Coronary artery (tissue), 2 donors: ENCODE data around the gene PCSK5.
"Not testable (repeated sequence)": the region's sequence is repeated elsewhere in the genome, so short reads cannot be mapped to it uniquely, and the experiment has no call there.

ENCODE experiments used
- DNase-seq: peaks from one replicate; pipeline ENCODE4 v3.0.0-alpha.2; 2017; ENCODE audit warnings: low spot score
- H3K27ac ChIP-seq, 2 donors: fragments of 200-600 bp; sonication (generic); one replicate each; pipeline ENCODE4 v1.5.1; 2016 to 2019
- H3K4me3 ChIP-seq: fragments of 200-600 bp; sonication (generic); 2 replicates; pipeline ENCODE4 v1.5.1; 2016; ENCODE audit warnings: mild to moderate bottlenecking, moderate library complexity
- TF ChIP-seq, protein P1 (sequence below): fragments of 200-600 bp; sonication (generic); IDR thresholded peaks from one replicate; pipeline ENCODE4 v1.5.1; 2019; ENCODE audit warnings: antibody characterized with exemption

PCSK5 gene

DNA sequence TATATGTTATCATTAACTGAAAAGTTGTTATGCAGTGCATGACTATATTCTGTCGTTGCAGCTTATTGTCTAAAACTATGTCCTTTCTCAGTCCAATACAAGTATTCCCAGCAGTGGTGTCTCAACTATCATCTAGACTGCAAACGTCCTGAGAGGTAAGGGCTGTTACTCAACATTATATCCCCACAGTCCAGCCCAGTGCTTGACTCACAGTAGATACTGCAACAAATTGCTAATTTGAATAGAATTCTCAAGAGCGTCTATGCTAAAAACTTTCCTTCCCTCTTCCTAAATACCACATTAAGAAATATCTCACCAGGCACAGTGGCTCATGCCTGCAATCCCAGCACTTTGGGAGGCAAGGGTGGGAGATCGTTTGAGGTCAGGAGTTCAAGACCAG, 37.7 kb upstream of the PCSK5 start:
- no peak for DNase-seq
- no peak overlapping the region for H3K27ac ChIP-seq
- TF ChIP-seq, protein P1, sequence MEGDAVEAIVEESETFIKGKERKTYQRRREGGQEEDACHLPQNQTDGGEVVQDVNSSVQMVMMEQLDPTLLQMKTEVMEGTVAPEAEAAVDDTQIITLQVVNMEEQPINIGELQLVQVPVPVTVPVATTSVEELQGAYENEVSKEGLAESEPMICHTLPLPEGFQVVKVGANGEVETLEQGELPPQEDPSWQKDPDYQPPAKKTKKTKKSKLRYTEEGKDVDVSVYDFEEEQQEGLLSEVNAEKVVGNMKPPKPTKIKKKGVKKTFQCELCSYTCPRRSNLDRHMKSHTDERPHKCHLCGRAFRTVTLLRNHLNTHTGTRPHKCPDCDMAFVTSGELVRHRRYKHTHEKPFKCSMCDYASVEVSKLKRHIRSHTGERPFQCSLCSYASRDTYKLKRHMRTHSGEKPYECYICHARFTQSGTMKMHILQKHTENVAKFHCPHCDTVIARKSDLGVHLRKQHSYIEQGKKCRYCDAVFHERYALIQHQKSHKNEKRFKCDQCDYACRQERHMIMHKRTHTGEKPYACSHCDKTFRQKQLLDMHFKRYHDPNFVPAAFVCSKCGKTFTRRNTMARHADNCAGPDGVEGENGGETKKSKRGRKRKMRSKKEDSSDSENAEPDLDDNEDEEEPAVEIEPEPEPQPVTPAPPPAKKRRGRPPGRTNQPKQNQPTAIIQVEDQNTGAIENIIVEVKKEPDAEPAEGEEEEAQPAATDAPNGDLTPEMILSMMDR: no peak
- no peak overlapping the region for H3K4me3 ChIP-seq

DNA sequence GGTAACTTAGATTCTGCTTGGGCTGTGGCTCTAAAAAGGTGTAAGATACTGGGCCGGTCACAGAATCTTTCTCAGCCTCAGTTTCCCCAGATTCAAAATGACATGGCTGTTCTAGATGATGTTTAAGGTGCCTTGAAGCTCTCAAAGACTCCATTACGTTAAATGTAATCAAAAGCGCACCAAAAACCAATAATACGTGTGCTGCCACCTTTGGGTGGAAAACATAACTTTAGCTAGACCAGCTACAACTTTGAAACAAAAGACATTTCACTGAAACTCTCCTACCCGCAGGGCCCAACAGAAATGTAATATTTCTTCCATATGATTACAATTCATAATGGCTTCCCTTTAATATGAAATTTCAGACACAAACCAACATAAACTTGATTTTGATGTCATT, 35.0 kb upstream of the PCSK5 start:
- no peak overlapping the region for H3K27ac ChIP-seq
- TF ChIP-seq, protein P1: no peak
- DNase-seq: no peak

DNA sequence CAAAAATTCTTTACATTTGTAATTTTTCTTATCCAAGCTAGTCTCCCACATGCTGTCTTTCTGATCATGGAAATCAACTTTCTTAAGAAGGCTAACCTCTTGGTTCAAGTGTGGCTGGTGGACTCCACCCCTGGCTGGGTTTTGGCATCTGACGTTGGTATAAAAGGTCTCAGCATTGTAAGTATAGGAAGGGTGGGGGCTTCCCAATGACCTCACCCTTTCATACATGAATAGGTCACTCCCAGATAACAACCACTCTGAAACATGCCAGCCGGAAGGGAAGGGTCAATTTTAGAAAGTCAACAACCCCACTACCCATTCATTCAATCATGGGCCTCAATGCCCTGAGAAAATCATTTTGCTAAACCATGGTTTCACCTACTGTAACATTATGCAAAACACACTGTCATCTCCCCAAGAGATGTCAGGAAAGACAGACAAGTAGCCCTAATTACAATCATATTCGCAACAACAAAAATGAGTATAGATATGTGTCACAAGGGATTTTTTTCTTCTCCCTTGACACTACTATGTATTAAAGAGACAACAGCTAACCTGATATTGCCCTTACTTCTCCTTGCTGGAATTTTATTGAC, 31.9 kb upstream of the PCSK5 start:
- Histone ChIP-seq H3K27ac (no peak overlapping the region), H3K4me3 (no peak overlapping the region)
- no peak for DNase-seq
- TF ChIP-seq, protein P1: no peak

More for the DNA sequence above, 35.0 kb upstream of the PCSK5 start:
- no peak overlapping the region for H3K4me3 ChIP-seq

DNA sequence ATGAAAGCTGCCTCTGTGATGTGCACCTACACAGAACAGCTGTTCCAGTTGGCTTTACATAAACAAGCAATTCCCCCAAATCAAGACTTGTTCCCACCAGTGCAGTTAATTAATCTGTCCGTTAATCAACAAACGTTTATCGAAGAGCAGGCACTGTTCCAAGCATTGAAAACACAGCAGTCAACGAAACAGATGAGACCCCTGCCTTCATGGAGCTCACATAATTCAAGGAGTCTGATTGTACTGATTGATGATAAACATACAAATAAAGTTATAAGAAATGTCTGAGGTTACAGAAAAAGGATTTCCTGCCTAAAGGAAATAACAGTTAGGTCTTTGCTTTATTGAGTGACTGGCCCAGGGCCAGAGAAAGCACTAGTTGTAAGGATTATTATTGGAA, 26.2 kb upstream of the PCSK5 start:
- DNase-seq: no peak
- Histone ChIP-seq H3K27ac (no peak overlapping the region), H3K4me3 (no peak overlapping the region)
- TF ChIP-seq, protein P1: no peak

DNA sequence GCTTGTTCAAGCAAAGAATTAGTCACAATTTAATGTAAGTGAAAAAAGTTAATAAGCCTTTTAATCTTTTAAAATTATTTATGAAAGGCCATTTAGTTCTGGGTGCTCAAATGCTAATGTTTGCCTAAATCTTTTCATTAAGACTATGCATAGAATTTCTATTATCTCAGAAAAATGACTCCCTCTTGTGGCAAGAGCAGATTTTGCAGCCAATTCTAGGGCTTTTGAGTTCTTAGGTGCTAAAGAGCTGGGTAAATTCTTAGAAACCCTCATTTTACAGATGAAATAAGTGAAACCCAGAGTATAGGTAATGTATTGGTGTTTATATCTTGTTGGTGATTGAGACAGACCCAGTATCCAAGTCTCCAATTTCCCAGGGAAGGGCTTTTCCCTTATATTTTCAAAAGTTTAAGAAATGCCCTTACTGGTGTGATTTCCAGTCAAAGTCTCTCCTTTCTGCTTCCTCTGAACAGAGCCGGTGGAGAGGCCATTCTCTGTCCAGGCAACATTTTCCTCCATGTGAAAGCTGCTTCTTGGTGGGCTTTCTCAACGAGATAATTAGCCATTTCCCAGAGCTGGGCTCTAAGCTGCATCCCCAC, 24.1 kb upstream of the PCSK5 start:
- H3K27ac ChIP-seq: no peak overlapping the region
- no peak for DNase-seq
- no peak overlapping the region for H3K4me3 ChIP-seq
- TF ChIP-seq, protein P1: peak; percentile 67

DNA sequence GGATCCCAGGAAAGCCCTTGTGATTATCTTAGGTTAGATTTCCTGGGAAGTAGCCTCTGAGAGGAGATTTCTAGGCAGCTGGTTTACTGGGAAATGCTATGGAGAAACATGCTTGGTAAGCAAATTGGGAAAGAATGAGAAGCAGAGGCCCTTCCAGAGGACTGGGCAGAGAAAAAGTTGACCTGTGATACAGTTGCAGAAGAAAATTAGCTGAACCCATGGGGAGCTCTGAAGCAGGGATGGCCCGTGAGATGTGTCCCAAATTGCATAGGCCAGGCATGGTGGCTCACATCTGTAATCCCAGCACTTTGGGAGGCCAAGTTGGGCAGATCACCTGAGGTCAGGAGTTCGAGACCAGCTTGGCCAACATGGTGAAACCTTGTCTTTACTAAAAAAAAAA, 21.9 kb upstream of the PCSK5 start:
- not testable (repeated sequence) for DNase-seq, H3K27ac ChIP-seq, H3K4me3 ChIP-seq

DNA sequence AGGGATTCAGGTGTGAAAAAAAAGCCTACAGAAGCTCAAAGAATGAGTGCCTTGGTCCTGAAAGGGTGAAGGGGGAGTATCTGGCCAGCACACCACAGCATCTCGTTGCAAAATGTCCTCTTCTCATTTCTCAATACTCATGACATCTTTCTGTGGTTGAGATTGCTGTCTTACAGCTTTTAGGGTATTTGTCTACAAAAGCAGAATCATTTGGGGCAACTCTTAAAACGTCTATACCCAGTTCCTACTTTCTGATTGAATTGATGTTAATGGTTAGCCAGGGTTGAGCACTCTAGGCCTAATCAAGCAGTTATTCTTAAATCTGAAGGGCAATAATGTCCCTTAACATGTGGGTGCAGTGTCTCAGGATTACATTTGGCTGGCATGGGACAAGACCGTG, 21.2 kb upstream of the PCSK5 start:
- no peak overlapping the region for H3K27ac ChIP-seq
- DNase-seq: no peak
- TF ChIP-seq, protein P1: no peak
- no peak overlapping the region for H3K4me3 ChIP-seq
